SKM-1 (cell line): ENCODE results near the gene SOX30.

Source experiments
- DNase-seq: peaks from one replicate; lab custom pipeline; 2025; ENCODE audit not compliant: unreplicated experiment; lab: John Stamatoyannopoulos, UW

Gene SOX30

DNA sequence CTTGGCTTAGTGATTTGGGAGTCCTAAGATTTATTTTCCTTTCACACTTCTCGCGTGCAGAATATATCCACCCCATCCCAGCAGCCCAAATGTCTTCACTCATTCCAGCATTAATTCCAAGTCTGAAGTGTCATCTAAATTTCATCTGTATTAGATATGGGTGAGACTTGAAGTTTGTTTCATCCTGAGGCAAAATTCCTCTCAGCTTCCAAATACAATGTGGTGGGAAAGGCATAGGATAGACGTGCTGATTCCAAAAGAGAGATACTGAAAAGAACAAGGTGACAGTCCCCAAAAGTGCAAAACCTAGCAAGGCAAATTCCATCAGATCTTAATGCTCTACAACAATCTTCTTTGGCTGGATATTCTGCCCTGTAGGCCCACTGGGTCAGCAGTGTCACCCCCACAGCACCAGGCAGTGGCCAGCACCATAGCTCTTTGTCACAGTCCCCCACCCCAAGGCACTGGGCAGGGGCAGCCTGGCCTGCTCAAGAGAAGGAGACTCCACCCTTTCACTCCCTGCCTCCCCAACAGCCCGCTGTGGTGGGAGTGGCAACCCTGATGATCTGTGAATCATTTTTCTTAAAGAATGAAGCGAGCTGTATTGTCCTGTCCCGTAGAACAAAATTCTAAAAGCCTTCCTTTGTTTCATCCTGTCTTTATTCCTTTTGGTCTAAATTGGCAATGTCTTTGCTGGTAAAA lies 74.0 kb downstream of the SOX30 start:
- DNase-seq = no peak

DNA sequence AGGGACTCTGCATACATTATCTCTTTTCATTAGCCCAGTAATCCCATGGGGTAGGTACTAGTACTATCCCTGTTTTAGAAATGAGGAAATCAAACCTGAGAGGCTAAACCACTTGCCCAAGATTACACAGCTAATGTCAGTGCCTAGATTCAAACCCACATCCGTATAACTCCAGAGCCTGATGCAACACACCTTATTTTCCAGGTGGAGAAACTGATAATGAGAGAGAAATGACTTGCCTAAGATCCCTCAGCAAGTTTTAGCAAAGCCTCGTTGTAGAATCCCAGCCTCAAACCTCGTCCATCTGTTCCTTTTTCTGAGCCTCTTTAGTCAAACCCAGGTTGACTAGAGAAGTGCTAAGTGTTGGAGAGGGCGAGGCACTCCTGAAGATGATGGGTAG lies 75.6 kb downstream of the SOX30 start:
- no peak for DNase-seq
